GM19099 (cell line): Measurements from ENCODE around the gene IL36A.

Experiments
- POLR2A ChIP-seq: IDR thresholded peaks from 3 replicates; pipeline ENCODE4 v1.6.1; 2011; ENCODE audit warnings: low read depth; ENCODE audit not compliant: insufficient read length; ENCODE audit errors: extremely low read depth

Gene IL36A

GRCh38 chr2:113005030-113005509 lies at the start of gene IL36A:
IL36A (plus strand) TSS chr2:113005459; CDS start chr2:113005872, 413 bp downstream.
- no peak for TF ChIP-seq POLR2A

GRCh38 chr2:112957511-112957910 lies 47.7 kb upstream of the IL36A start:
- TF ChIP-seq POLR2A = no peak

- TF ChIP-seq POLR2A = no peak
Measured at GRCh38 chr2:112958428-112959108, 46.7 kb upstream of the IL36A start.

- no peak for TF ChIP-seq POLR2A
Measured at GRCh38 chr2:112959109-112959812, 46.0 kb upstream of the IL36A start.

GRCh38 chr2:112960230-112960825 lies 44.9 kb upstream of the IL36A start:
- no peak for TF ChIP-seq POLR2A

GRCh38 chr2:112962308-112963175 lies 42.7 kb upstream of the IL36A start:
- no peak for TF ChIP-seq POLR2A

GRCh38 chr2:112967023-112967422 lies 38.2 kb upstream of the IL36A start:
- no peak for TF ChIP-seq POLR2A

GRCh38 chr2:112972423-112973086 lies 32.7 kb upstream of the IL36A start:
- TF ChIP-seq POLR2A = no peak

- TF ChIP-seq POLR2A = no peak
Measured at GRCh38 chr2:112973156-112973555, 32.1 kb upstream of the IL36A start.

GRCh38 chr2:112977559-112978056 lies 27.7 kb upstream of the IL36A start, which contains the start of gene IL36G:
IL36G (plus strand) TSS chr2:112978006; CDS start chr2:112978639, 633 bp downstream.
- TF ChIP-seq POLR2A = no peak

- TF ChIP-seq POLR2A = no peak
Measured at GRCh38 chr2:112979731-112980130, 25.5 kb upstream of the IL36A start.

- TF ChIP-seq POLR2A = no peak
Measured at GRCh38 chr2:112980537-112980936, 24.7 kb upstream of the IL36A start.

- TF ChIP-seq POLR2A = no peak
Measured at GRCh38 chr2:112985090-112985489, 20.2 kb upstream of the IL36A start.

- TF ChIP-seq POLR2A = no peak
Measured at GRCh38 chr2:112989611-112990010, 15.6 kb upstream of the IL36A start.
